Type B pancreatic cell (in vitro differentiated cells): Measurements from ENCODE around the gene SGK2. TPM values are rescaled to one million over a fixed set of nuclear protein-coding genes. Genes with fewer than 3 reads are reported as not detected.
A peak's percentile ranks its signal among the peaks of the same experiment; 100 is the strongest.

ENCODE experiments used
- DNase-seq: peaks from one replicate; pipeline ENCODE4 v3.0.0; 2021; ENCODE audit warnings: mixed read lengths; ENCODE audit not compliant: unreplicated experiment; ENCODE audit errors: extremely low spot score
- H3K27ac Mint-ChIP-seq: 2 replicates; pipeline ENCODE4 v1.8.0; 2021; ENCODE audit warnings: mild to moderate bottlenecking, mixed read lengths
- H3K27me3 Mint-ChIP-seq: 2 replicates; pipeline ENCODE4 v1.8.0; 2021; ENCODE audit warnings: mixed read lengths
- H3K36me3 Mint-ChIP-seq: 2 replicates; pipeline ENCODE4 v1.8.0; 2021; ENCODE audit warnings: mixed read lengths
- H3K4me1 Mint-ChIP-seq: one replicate; pipeline ENCODE4 v1.8.0; 2021; ENCODE audit warnings: mixed read lengths; ENCODE audit not compliant: unreplicated experiment
- H3K4me3 Mint-ChIP-seq: 2 replicates; pipeline ENCODE4 v1.8.0; 2021; ENCODE audit warnings: mild to moderate bottlenecking, mixed read lengths
- H3K9me3 Mint-ChIP-seq: 2 replicates; pipeline ENCODE4 v1.8.0; 2021; ENCODE audit warnings: mixed read lengths
- CTCF ChIP-seq: fragments of 200-600 bp; sonication (generic); conservative IDR thresholded peaks from 2 replicates; pipeline ENCODE4 v1.5.0; 2021; ENCODE audit warnings: antibody characterized with exemption, mild to moderate bottlenecking
- total RNA-seq: library from RNA; stranded (reverse); gene quantifications from 2 replicates; pipeline ENCODE4 v1.2.1, GENCODE V29; 2021; ENCODE audit warnings: low replicate concordance

The SGK2 gene
- total RNA-seq, 1 donor from 2014 or later = 9.9 TPM

- H3K4me3 Mint-ChIP-seq = no peak overlapping the region
- no peaks in the 10 kb centered on the region for H3K27me3 Mint-ChIP-seq
- DNase-seq = no peak
- TF ChIP-seq CTCF = no peak
- H3K4me1 Mint-ChIP-seq = no peaks in the 10 kb centered on the region
- no peak overlapping the region for H3K27ac Mint-ChIP-seq
- no peaks in the 10 kb centered on the region for H3K36me3 Mint-ChIP-seq
- H3K9me3 Mint-ChIP-seq = no peaks in the 10 kb centered on the region
These were observed 21.9 kb upstream of the SGK2 start for GRCh38 chr20:43536817-43537440.

GRCh38 chr20:43537921-43538877, 20.6 kb upstream of the SGK2 start:
- Mint-ChIP-seq H3K4me3 (no peak overlapping the region), H3K36me3 (peaks cover 3% of the 10 kb centered on the region), H3K9me3 (no peaks in the 10 kb centered on the region), H3K27me3 (no peaks in the 10 kb centered on the region), H3K4me1 (no peaks in the 10 kb centered on the region), H3K27ac (peak overlapping the region; percentile 58)
- TF ChIP-seq CTCF = peak; percentile 93
- DNase-seq = no peak

GRCh38 chr20:43538878-43539700, 19.7 kb upstream of the SGK2 start:
- H3K36me3 Mint-ChIP-seq = peaks cover 6% of the 10 kb centered on the region
- DNase-seq = no peak
- no peaks in the 10 kb centered on the region for H3K4me1 Mint-ChIP-seq
- no peaks in the 10 kb centered on the region for H3K27me3 Mint-ChIP-seq
- H3K27ac Mint-ChIP-seq = no peak overlapping the region
- H3K9me3 Mint-ChIP-seq = no peaks in the 10 kb centered on the region
- TF ChIP-seq CTCF = no peak
- H3K4me3 Mint-ChIP-seq = no peak overlapping the region

- TF ChIP-seq CTCF = no peak
- Mint-ChIP-seq H3K27ac (no peak overlapping the region), H3K9me3 (no peaks in the 10 kb centered on the region), H3K27me3 (no peaks in the 10 kb centered on the region), H3K4me1 (no peaks in the 10 kb centered on the region), H3K36me3 (peaks cover 6% of the 10 kb centered on the region), H3K4me3 (no peak overlapping the region)
- no peak for DNase-seq
These were observed 18.7 kb upstream of the SGK2 start for GRCh38 chr20:43539975-43540672.

- Mint-ChIP-seq H3K36me3 (peaks cover 6% of the 10 kb centered on the region), H3K4me1 (no peaks in the 10 kb centered on the region)
- DNase-seq = no peak
These were observed 18.2 kb upstream of the SGK2 start for GRCh38 chr20:43540673-43541060.

More at GRCh38 chr20:43540673-43541060, 18.2 kb upstream of the SGK2 start:
- TF ChIP-seq CTCF = no peak
- Mint-ChIP-seq H3K9me3 (no peaks in the 10 kb centered on the region), H3K4me3 (no peak overlapping the region), H3K27ac (no peak overlapping the region), H3K27me3 (no peaks in the 10 kb centered on the region)
